ENCODE results near the gene TDP2.
"Not testable (repeated sequence)": the region's sequence is repeated elsewhere in the genome, so short reads cannot be mapped to it uniquely, and the experiment has no call there.

The TDP2 gene

GRCh38 chr6:24699521-24700359, 33.0 kb upstream of the TDP2 start:
- TF ChIP-seq CTCF (IDR thresholded peaks at IDR 0.05; ENCODE audit: insufficient read depth, low read depth, low read length, missing control alignments) = no peak
- DNase-seq (ENCODE audit: low read depth) = no peak
- no peak overlapping the region for H3K4me3 ChIP-seq (ENCODE audit: low read depth, low read length)

GRCh38 chr6:24696097-24696496, 29.4 kb upstream of the TDP2 start:
- DNase-seq (ENCODE audit: low read depth) = no peak
- no peak overlapping the region for H3K4me3 ChIP-seq (ENCODE audit: low read depth, low read length)
- no peak for TF ChIP-seq CTCF (IDR thresholded peaks at IDR 0.05; ENCODE audit: insufficient read depth, low read depth, low read length, missing control alignments)

GRCh38 chr6:24695635-24696034, 28.9 kb upstream of the TDP2 start:
- not testable (repeated sequence) for H3K4me3 ChIP-seq (ENCODE audit: low read depth, low read length)
- peak; percentile 28 for TF ChIP-seq CTCF (IDR thresholded peaks at IDR 0.05; ENCODE audit: insufficient read depth, low read depth, low read length, missing control alignments)
- peak; percentile 56 for DNase-seq (ENCODE audit: low read depth)

GRCh38 chr6:24694198-24694597, 27.5 kb upstream of the TDP2 start:
- no peak for TF ChIP-seq CTCF (IDR thresholded peaks at IDR 0.05; ENCODE audit: insufficient read depth, low read depth, low read length, missing control alignments)
- no peak for DNase-seq (ENCODE audit: low read depth)

GRCh38 chr6:24692848-24693592, 26.3 kb upstream of the TDP2 start:
- no peak overlapping the region for H3K4me3 ChIP-seq (ENCODE audit: low read depth, low read length)
- TF ChIP-seq CTCF (IDR thresholded peaks at IDR 0.05; ENCODE audit: insufficient read depth, low read depth, low read length, missing control alignments) = no peak
- no peak for DNase-seq (ENCODE audit: low read depth)

More at GRCh38 chr6:24694198-24694597, 27.5 kb upstream of the TDP2 start:
- no peak overlapping the region for H3K4me3 ChIP-seq (ENCODE audit: low read depth, low read length)

- no peak for TF ChIP-seq CTCF (IDR thresholded peaks at IDR 0.05; ENCODE audit: insufficient read depth, low read depth, low read length, missing control alignments)
- no peak for DNase-seq (ENCODE audit: low read depth)
- no peak overlapping the region for H3K4me3 ChIP-seq (ENCODE audit: low read depth, low read length)
Observed at GRCh38 chr6:24692415-24692814, 25.7 kb upstream of the TDP2 start.
